HG03039 (cell line): ENCODE results near the gene NMNAT1.
"Not testable (repeated sequence)": the region's sequence is repeated elsewhere in the genome, so short reads cannot be mapped to it uniquely, and the experiment has no call there.

Experiments
- ATAC-seq: cut with Tn5 transposase; IDR thresholded peaks from one replicate; pipeline ENCODE4 v1.9.1; 2021; ENCODE audit warnings: mild to moderate bottlenecking, moderate library complexity; ENCODE audit not compliant: unreplicated experiment

NMNAT1 gene

DNA sequence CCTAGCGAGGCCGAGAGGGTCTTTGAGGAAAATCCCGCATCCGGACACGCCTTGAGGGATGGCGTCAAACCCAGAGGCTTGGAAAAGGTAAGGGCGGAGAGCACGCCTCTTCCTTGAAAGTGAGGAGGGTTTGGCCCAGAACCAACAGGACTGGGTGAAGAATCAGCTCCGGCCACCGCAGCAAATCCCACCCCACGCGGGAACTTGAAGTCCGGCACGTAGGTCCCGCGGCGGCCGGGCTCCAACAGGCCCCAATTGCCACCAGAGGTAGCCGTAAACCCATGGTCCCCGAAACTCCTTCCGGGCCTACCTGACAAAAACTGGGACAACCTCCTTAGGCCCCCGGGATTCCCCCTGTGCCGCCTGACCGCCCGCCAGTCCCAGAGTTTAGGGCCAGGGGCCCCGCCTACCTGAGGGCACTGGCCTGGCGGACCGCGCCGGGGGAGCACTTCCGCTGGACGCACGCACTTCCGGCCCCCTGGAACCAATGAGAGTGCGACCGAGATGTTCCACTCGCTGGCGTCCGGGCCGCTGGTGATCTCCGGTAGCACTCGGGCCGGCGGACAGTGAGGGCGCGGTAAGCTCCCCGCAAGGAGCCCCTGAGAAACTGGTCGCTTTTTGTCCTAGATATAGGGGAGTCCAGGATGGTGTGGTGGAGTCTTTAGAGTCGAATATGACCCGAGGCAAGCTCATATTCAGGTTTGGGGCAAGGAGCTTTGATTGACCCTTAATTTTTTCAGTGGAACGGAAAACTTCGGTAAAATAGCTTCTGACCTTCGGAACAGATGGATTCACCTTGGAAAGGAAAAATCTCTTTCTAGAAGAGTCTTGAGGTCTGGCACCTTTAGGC is at the start of gene NMNAT1, which contains the start of gene LZIC:
Gene NMNAT1 (plus strand): TSS at position 537 of the 850 bp plus-strand sequence. CDS start 28,599 bp downstream, outside the sequence.
Gene LZIC (minus strand): TSS at position 453 of the 850 bp plus-strand sequence. CDS start 6,772 bp downstream, outside the sequence.
- peak; percentile 82 for ATAC-seq

DNA sequence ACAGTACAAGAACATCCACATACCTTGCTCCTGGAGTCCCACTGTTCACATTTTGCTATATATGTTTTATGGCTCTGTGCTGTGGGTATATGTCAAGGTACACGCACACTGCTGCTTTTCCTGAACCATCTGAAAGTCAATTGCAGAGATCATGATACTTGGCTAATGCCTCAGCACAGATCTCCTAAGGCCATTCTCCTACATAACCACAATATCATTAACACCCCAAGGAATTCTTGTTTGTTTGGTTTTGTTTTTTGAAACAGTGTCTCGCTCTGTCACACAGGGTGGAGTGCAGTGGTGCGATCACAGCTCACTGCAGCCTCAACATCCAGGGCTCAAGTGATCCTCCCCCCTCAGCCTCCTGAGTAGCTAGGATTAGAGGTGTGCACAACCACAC is 49.2 kb upstream of the NMNAT1 start:
- ATAC-seq: no peak

DNA sequence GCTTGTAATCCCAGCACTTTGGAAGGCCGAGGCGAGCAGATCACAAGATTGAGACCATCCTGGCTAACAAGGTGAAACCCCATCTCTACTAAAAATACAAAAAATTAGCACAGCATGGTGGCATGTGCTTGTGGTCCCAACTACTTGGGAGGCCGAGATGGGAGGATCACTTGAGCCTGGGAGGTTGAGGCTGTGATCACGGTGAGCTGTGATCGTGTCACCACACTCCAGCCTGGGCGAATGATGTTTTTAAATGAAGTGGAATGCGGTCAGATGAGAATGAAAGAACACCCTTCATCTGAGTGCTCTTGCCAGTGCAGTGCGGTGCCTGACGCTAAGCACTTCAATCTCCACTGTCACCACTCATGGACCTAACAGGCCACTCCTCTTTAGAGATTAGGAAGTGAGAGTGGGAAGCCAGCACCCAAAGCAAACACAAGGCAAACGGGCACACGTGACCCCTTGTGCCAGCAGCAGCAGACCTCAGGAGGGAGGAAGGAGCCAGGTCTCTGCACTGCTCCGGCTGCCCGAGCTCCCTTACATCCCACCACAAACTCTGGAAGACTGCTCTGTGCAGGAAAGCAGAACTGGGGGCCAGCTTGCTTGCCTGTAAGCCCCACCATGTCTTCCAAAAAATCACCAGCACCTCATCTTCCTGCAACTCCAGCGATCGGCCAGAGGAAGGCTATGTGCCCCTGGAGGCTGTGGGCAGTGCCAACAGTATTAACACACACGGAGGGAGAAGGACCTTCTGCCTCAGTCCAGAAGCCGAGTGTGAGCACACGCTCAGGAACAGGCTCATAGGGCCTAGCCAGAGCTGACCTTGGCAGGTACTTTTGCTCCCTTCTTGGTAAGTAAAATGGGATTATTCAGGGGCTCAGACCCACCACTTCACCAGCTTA is 42.9 kb upstream of the NMNAT1 start:
- ATAC-seq: no peak

GRCh38 chr1:9901148-9902059 is 41.9 kb upstream of the NMNAT1 start:
- no peak for ATAC-seq

DNA sequence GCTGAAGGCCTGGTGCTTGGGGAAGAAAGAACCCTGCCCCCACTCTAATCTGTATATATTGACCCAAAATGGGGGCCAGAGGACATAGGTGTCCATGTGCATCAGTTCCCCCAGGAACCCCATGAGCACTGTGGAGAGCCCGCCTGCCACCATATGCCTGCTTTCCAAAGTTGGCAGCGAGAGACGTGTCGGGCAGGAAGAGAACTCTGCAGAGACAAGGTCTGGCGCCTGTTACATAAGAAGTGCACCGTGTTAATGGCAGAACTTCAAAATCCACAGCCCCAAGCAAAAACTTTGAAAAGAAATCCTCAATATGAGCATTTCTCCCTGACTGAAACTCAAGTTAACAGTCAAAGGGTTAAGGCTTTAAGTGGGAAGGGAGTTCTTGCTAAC is 41.2 kb upstream of the NMNAT1 start:
- no peak for ATAC-seq

DNA sequence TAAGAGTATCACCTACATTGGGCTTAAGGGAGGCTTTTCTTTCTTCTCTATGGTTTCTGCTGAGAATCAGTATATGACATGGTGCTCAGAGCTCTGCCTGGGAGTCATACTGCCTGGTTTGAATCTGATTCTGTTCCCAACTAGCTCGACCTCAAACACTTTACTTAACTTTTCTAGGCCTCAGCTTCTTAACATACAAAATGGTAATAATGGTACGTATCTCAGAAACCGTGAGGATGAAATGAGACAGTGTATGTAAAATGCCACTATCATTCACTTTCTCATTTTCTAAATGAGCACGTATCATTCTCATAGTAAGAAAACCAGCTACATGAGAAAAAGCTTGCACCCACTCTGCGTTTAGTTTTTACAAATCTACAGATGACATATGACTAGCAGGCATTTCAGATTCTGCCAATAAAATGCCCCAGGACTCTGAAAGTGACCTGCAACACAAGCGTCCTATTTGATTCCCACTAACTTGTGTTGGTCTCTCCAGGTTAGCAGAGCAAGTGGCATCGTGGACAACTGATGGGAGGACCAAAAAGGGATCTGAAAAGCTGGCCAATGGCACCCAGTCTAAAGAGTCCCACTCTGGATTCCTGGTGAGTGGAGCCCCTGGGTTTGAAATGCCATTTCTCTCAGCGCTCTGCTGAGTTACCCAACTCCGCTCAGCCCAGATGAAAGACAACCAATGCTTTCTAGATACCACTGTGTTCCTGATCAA is 39.3 kb upstream of the NMNAT1 start:
- no peak for ATAC-seq

GRCh38 chr1:9904596-9904995 is 38.7 kb upstream of the NMNAT1 start:
- ATAC-seq: no peak

DNA sequence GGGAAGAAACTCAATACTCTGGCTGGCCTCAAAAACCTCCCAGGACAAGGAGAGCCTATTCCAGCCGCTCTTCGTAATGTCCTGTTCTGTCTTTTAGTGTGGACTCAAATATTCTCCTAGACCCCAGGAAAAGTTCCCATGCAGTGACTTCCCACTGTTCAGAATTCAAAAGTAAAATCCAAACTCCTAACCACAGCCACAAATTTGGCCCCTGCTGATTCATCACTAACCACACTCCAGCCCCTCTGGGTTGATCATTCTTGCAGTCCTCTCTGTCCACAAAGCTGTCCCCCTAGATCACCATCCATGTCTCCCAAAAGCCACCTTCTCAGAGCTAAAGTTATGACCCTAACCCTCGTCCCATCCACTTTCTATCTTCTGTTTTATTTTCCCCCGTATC is 38.3 kb upstream of the NMNAT1 start:
- no peak for ATAC-seq

DNA sequence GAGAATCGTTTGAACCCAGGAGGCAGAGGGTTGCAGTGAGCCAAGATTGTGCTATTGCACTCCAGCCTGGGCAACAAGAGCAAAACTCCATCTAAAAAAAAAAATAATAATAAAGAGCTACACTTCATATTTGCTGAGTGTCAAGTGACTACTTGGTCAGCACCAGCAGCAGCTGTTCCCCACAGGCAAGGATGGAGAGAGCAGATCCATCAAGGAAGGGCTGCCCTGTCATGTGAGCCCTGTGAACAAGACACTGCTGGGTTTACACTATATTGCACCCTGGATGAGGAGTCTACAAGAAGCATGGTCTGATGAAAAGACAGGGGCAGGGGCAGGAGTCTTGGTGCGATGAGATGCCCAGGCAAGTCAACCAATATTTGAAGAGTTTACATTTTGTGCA is 36.8 kb upstream of the NMNAT1 start:
- ATAC-seq: no peak

DNA sequence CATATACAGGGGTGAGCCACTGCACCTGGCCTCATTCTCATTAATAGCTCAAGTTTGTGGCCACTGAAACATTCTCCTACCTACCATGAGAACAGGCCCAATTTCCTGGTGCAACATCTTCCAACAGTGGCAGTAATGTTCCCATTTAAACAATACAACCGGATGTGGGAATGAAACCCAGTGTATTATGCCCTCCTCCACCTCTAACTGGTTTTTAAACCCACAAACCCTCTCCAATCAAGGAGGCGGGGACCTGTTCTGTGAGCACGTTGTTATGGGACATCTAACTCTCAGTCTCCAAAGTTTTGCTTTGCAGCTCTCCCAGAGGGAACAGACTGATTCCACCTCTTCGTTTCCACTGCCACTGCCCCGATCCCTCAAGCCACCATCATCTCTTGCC is 35.8 kb upstream of the NMNAT1 start:
- ATAC-seq: no peak

GRCh38 chr1:9908871-9909233 is 34.4 kb upstream of the NMNAT1 start:
- ATAC-seq: no peak

GRCh38 chr1:9909234-9910046 is 33.8 kb upstream of the NMNAT1 start:
- ATAC-seq: peak; percentile 11

- ATAC-seq: peak; percentile 69
Observed at GRCh38 chr1:9910076-9910422, 33.2 kb upstream of the NMNAT1 start, which contains the start of gene CTNNBIP1. Gene CTNNBIP1 (minus strand): TSS chr1:9910269. CDS start chr1:9872064, 38,205 bp downstream.

- ATAC-seq: peak; percentile 93
Observed at GRCh38 chr1:9910423-9911178, 32.7 kb upstream of the NMNAT1 start.

GRCh38 chr1:9912264-9912936 is 30.9 kb upstream of the NMNAT1 start:
- ATAC-seq: no peak

- no peak for ATAC-seq
Observed at GRCh38 chr1:9914610-9914937, 28.7 kb upstream of the NMNAT1 start.

DNA sequence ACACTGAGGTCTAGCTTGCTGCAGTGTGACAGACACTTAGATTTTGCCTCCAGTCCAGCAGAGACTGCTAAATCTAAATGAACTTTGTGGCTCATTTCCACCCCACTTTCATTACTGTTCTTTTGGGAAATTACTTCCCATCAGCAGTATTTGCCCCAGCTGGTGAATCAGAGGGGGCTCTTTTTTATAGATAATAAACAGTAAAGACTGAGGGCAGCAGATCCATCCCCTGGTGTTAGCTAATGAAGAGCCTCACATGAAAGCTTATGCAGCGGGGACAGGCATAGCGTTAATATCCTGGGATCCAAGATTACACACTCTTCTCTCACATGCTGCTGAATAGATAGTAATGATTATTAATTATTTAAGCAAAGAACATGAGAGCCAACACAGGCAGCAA is 26.8 kb upstream of the NMNAT1 start:
- no peak for ATAC-seq

- not testable (repeated sequence) for ATAC-seq
Observed at GRCh38 chr1:9917495-9917894, 25.8 kb upstream of the NMNAT1 start.
